ENCODE results near the gene ATXN10. TPM values are rescaled to one million over a fixed set of nuclear protein-coding genes. Genes with fewer than 3 reads are reported as not detected.

ATXN10 gene
- total and polyA plus RNA-seq, 9 donors: 136 to 218 (median 186) TPM

DNA sequence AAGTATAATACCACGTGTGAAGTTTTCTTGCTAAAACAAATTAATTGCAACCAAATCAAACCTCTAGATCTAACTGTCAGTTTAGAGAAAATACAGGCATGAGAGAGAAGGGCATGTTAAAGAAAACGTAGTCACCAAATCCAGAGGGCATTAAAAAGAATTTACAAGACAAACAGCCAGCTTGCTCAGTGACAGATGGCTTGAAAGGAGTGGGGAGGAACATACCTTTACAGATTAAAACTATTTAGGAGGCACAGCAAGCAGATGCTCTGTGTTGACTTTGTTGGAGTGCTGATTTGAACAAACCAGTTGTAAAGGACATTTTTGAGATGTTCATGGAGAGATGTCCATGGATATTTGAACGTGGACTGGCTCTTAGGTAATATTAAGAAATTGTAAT, 96.9 kb downstream of the ATXN10 start:
- 80% methylated on average over 1 of the region's 3 CpGs for WGBS (ENCODE audit: insufficient coverage)
- Histone ChIP-seq H3K27ac (ENCODE audit: low read length) (no peak overlapping the region), H3K4me3 (ENCODE audit: low read length) (no peak overlapping the region), H3K9me3 (replicated peaks; ENCODE audit: control insufficient read depth, low read depth, low read length) (peaks cover 4% of the 10 kb centered on the region), H3K27me3 (ENCODE audit: control insufficient read depth, insufficient read depth, low read length) (no peaks in the 10 kb centered on the region), H3K36me3 (ENCODE audit: control insufficient read depth, insufficient read depth, low read length) (peaks cover 7% of the 10 kb centered on the region), H3K4me1 (ENCODE audit: control insufficient read depth, insufficient read depth, low read length) (peaks cover 6% of the 10 kb centered on the region)
- DNase-seq: no peak

DNA sequence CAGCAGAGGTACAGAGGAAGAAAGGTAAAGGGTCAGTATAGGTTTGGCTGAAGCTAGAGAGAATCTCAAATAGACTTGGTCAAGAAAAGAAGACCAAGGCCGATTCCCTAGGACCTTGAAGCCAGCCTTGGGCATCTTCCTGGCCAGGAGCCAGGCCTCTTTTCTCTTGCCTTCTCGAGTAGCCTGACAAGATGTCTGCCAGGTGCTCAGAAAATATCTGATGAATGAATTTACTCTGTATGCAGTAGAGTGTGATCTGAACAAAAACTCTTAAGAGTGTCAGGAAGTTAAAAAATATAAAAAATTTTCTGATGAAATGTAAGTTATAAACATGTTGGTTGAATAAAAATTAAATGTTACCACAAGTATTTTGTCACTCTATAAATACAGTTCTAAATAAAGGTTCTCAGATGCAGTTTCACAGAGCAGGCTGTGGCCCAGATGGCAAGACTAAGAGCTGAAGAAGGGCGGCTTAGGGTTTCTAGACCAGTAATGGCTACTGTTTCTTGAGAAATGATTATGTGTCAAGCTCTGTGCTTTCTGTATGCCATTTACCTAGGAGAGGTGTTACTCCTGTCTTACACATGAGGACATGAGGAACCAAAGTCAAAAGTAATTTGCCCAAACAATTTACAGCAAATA, 98.1 kb downstream of the ATXN10 start:
- Histone ChIP-seq H3K36me3 (ENCODE audit: control insufficient read depth, insufficient read depth, low read length) (peaks cover 5% of the 10 kb centered on the region), H3K4me1 (ENCODE audit: control insufficient read depth, insufficient read depth, low read length) (peaks cover 6% of the 10 kb centered on the region), H3K27me3 (ENCODE audit: control insufficient read depth, insufficient read depth, low read length) (no peaks in the 10 kb centered on the region), H3K27ac (ENCODE audit: low read length) (no peak overlapping the region), H3K4me3 (ENCODE audit: low read length) (no peak overlapping the region), H3K9me3 (replicated peaks; ENCODE audit: control insufficient read depth, low read depth, low read length) (peaks cover 4% of the 10 kb centered on the region)
- WGBS (ENCODE audit: insufficient coverage): 100% methylated on average over 1 of the region's 3 CpGs
- no peak for DNase-seq

DNA sequence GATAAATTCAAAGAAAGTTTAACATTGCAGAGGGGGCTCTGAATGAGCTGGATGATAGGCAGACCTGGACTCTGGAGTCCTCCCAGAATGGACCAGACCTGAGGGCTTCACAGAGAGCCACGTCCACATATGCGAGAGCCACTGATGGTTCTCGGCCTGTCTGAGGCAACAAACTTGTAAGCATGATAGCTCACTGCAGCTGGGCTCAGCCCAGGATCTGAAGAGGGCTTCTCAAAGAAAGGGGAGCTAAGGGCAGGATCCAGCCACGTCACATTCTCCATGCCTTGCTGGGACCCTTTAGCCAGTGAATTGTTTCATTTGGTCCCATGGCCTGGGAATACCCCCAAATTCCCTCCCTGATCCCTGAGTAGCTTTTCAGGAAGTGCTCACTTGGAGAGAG, 98.9 kb downstream of the ATXN10 start:
- whole genome bisulfite sequencing (ENCODE audit: insufficient coverage): 100% methylated on average over 2 of the region's 4 CpGs
- no peak overlapping the region for H3K4me3 ChIP-seq (ENCODE audit: low read length)
- H3K36me3 ChIP-seq (ENCODE audit: control insufficient read depth, insufficient read depth, low read length): no peaks in the 10 kb centered on the region
- peaks cover 4% of the 10 kb centered on the region for H3K9me3 ChIP-seq (replicated peaks; ENCODE audit: control insufficient read depth, low read depth, low read length)
- peaks cover 6% of the 10 kb centered on the region for H3K4me1 ChIP-seq (ENCODE audit: control insufficient read depth, insufficient read depth, low read length)
- DNase-seq: no peak
- no peaks in the 10 kb centered on the region for H3K27me3 ChIP-seq (ENCODE audit: control insufficient read depth, insufficient read depth, low read length)
- H3K27ac ChIP-seq (ENCODE audit: low read length): no peak overlapping the region

DNA sequence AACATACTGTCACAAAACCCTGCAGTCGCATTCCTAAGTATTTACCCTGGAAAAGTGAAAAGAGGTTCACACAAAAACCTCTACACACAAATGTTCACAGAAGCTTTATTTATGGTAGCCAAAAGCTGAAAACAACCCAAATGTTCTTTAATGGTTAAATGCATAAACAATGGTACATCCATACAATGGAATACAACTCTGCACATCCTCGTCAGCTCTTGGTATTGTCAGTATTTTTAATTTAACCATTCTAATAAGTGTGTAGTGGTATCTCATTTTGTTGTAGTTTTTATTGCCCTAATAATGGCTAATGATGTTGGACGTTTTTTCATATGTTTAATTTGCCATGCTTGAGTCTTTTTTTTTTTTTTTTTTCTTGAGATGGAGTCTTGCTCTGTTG, 99.4 kb downstream of the ATXN10 start:
- no peaks in the 10 kb centered on the region for H3K36me3 ChIP-seq (ENCODE audit: control insufficient read depth, insufficient read depth, low read length)
- peaks cover 4% of the 10 kb centered on the region for H3K9me3 ChIP-seq (replicated peaks; ENCODE audit: control insufficient read depth, low read depth, low read length)
- H3K4me1 ChIP-seq (ENCODE audit: control insufficient read depth, insufficient read depth, low read length): peaks cover 6% of the 10 kb centered on the region
- H3K27me3 ChIP-seq (ENCODE audit: control insufficient read depth, insufficient read depth, low read length): no peaks in the 10 kb centered on the region
- H3K4me3 ChIP-seq (ENCODE audit: low read length): no peak overlapping the region
- DNase-seq: no peak
- H3K27ac ChIP-seq (ENCODE audit: low read length): no peak overlapping the region
- no CpG with 5 or more reads among the region's 3 CpGs for WGBS (ENCODE audit: insufficient coverage)

DNA sequence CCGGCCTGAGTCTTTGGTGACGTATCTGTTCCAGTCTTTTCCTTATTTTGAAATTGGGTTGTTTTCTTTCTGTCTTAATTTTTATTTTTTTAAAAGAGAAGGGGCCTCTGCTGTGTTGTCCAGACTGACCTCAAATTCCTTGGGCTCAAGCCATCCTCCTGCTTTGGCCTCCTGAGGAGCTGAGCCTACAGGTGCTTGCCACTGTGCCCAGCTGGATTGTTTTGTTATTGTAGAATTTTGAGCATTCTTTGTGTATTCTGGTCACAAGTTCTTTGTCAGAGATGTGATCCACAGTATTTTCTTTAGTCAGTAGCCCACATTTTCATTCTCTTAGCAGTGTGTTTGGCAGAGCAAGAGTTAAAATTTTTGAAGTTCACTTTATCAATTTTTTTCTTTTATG, 100.1 kb downstream of the ATXN10 start:
- peaks cover 6% of the 10 kb centered on the region for H3K4me1 ChIP-seq (ENCODE audit: control insufficient read depth, insufficient read depth, low read length)
- DNase-seq: no peak
- no peaks in the 10 kb centered on the region for H3K27me3 ChIP-seq (ENCODE audit: control insufficient read depth, insufficient read depth, low read length)
- H3K9me3 ChIP-seq (replicated peaks; ENCODE audit: control insufficient read depth, low read depth, low read length): peaks cover 4% of the 10 kb centered on the region
- no peak overlapping the region for H3K4me3 ChIP-seq (ENCODE audit: low read length)
- H3K27ac ChIP-seq (ENCODE audit: low read length): no peak overlapping the region
- no CpG with 5 or more reads among the region's 2 CpGs for WGBS (ENCODE audit: insufficient coverage)
- no peaks in the 10 kb centered on the region for H3K36me3 ChIP-seq (ENCODE audit: control insufficient read depth, insufficient read depth, low read length)

DNA sequence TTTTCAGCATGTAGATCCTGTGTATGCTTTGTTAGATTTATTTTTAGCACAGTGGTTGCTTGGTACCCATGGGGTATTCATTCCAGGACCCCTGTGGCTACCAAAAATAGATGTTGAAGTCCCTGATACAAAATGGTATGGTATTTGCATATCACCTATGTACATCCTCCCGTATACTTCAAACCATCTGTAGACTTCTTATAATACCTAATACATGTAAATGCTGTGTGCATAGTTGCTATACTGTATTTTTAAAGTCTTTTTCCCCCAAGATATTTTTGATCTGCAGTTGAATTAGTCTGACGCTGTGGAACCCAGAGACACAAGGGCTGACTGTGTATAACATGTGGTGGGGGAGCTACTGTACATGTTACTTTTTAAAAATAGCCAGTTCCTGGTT, 101.1 kb downstream of the ATXN10 start:
- no CpG with 5 or more reads among the region's 2 CpGs for WGBS (ENCODE audit: insufficient coverage)
- no peak for DNase-seq
- no peaks in the 10 kb centered on the region for H3K36me3 ChIP-seq (ENCODE audit: control insufficient read depth, insufficient read depth, low read length)

DNA sequence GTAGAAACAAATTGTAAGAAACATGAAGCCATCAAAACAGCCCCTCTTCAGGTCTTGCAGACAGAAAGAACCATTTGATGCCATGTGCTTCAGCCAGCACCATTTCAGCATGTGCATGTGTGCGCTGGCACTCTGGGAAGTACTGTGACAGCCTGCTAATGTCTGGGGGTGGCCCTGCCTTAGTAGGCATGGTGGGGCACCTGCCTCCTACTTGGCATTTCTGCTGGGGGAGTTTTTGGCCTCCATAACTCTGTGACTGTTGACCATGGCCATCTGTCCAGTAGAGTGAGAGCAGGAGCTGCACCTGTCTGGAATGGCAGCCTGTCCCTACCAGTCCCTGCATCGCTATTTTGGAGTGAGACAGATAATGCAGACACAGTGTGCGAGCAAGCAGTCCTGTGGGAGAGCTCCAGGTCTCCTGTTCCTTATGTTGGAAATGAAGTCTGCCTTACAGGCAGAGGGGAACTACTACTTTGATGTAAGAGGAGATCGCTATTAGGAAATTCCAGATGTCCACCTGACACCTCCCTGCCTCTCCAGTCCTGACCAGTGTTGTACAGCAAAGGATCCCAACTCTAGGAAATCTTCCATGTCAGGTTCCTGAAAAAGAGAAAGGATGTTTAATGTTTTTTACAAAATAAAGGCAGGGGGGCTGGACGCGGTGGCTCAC, 102.5 kb downstream of the ATXN10 start:
- no peaks in the 10 kb centered on the region for H3K36me3 ChIP-seq (ENCODE audit: control insufficient read depth, insufficient read depth, low read length)
- H3K9me3 ChIP-seq (replicated peaks; ENCODE audit: control insufficient read depth, low read depth, low read length): peaks cover 4% of the 10 kb centered on the region
- WGBS (ENCODE audit: insufficient coverage): 85% methylated on average over 3 of the region's 6 CpGs
- H3K4me1 ChIP-seq (ENCODE audit: control insufficient read depth, insufficient read depth, low read length): peaks cover 6% of the 10 kb centered on the region
- no peak overlapping the region for H3K27ac ChIP-seq (ENCODE audit: low read length)
- DNase-seq: no peak
- H3K27me3 ChIP-seq (ENCODE audit: control insufficient read depth, insufficient read depth, low read length): no peaks in the 10 kb centered on the region
- no peak overlapping the region for H3K4me3 ChIP-seq (ENCODE audit: low read length)

More for the DNA sequence above, 101.1 kb downstream of the ATXN10 start:
- Histone ChIP-seq H3K27me3 (ENCODE audit: control insufficient read depth, insufficient read depth, low read length) (no peaks in the 10 kb centered on the region), H3K4me3 (ENCODE audit: low read length) (no peak overlapping the region), H3K9me3 (replicated peaks; ENCODE audit: control insufficient read depth, low read depth, low read length) (peaks cover 4% of the 10 kb centered on the region), H3K27ac (ENCODE audit: low read length) (no peak overlapping the region), H3K4me1 (ENCODE audit: control insufficient read depth, insufficient read depth, low read length) (peaks cover 6% of the 10 kb centered on the region)

DNA sequence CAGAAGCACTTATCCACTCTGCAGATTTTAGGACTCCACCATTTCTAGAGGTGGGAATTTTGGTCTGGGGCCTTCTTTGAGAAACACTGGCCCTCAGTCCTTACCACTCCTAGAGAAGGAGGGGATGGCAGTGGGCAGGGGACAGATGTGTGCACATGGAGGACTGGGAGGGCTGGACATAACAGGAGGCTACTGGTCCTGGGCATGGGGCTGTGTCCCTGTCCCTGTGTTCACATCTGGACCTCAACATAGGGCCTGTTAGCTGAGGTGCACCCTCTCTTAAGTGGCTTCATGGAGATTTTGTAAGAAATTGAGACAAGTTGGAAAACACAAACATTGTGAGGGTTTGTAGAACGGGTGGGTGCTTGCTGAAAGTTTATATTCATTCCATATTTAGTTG, 103.4 kb downstream of the ATXN10 start:
- peaks cover 4% of the 10 kb centered on the region for H3K9me3 ChIP-seq (replicated peaks; ENCODE audit: control insufficient read depth, low read depth, low read length)
- no CpG with 5 or more reads among the region's 1 CpG for WGBS (ENCODE audit: insufficient coverage)
- H3K4me3 ChIP-seq (ENCODE audit: low read length): no peak overlapping the region
- no peak for DNase-seq
- no peaks in the 10 kb centered on the region for H3K27me3 ChIP-seq (ENCODE audit: control insufficient read depth, insufficient read depth, low read length)
- no peak overlapping the region for H3K27ac ChIP-seq (ENCODE audit: low read length)
- no peaks in the 10 kb centered on the region for H3K36me3 ChIP-seq (ENCODE audit: control insufficient read depth, insufficient read depth, low read length)
- H3K4me1 ChIP-seq (ENCODE audit: control insufficient read depth, insufficient read depth, low read length): peaks cover 4% of the 10 kb centered on the region

DNA sequence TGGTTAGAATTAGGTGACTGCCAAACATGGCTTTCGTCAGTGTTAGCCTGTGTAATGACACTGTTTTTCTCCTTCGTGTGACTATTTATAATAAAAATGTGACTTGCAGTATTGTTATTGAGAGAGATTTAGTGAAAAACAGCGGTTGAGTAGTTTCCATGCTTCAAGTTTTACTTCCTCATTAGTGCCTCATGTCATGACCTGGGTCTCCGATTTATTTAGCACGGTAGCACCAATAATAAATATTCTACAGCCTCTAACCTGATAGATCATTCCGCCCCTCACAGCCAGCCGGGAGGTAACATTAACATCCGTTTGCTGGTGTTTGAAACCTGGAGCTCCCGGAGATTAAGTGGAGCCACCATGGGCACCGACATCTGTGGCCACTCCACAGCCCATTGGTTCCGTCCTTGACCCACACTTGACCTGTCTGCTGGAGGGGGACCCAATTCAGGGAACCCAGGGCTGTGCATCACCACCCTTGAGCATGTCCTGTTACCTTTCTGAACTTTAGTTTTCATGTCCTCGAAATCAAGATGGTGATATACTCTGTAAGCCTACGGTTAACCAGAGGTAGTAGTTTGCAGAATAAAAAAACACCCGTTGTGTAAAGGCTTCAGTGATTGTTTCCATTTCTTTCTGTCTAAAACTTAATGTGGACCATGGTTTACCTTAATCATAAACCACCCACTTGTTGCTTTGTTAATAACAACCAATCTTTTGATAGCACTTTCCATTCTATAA, 104.1 kb downstream of the ATXN10 start:
- no peak for DNase-seq
- Histone ChIP-seq H3K4me1 (ENCODE audit: control insufficient read depth, insufficient read depth, low read length) (no peaks in the 10 kb centered on the region), H3K27me3 (ENCODE audit: control insufficient read depth, insufficient read depth, low read length) (no peaks in the 10 kb centered on the region), H3K36me3 (ENCODE audit: control insufficient read depth, insufficient read depth, low read length) (no peaks in the 10 kb centered on the region), H3K4me3 (ENCODE audit: low read length) (no peak overlapping the region), H3K9me3 (replicated peaks; ENCODE audit: control insufficient read depth, low read depth, low read length) (peaks cover 2% of the 10 kb centered on the region), H3K27ac (ENCODE audit: low read length) (no peak overlapping the region)
- WGBS (ENCODE audit: insufficient coverage): 82% methylated on average over 9 of the region's 14 CpGs

DNA sequence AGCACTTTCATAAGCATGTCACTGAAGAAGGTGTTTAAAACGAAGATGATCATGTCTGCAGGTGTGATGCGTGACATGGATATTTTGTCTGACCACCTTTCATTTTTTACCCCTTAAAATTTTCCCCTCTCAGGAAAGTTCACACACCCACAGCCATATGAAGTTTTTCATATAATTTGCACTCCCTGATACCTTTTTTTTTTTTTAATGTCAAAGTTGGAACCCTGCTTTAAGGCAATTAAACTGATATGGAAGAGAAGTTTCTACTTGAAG, 104.6 kb downstream of the ATXN10 start:
- H3K27ac ChIP-seq (ENCODE audit: low read length): no peak overlapping the region
- no peaks in the 10 kb centered on the region for H3K4me1 ChIP-seq (ENCODE audit: control insufficient read depth, insufficient read depth, low read length)
- H3K9me3 ChIP-seq (replicated peaks; ENCODE audit: control insufficient read depth, low read depth, low read length): no peaks in the 10 kb centered on the region
- no peak for DNase-seq
- no peaks in the 10 kb centered on the region for H3K36me3 ChIP-seq (ENCODE audit: control insufficient read depth, insufficient read depth, low read length)
- no CpG with 5 or more reads among the region's 2 CpGs for WGBS (ENCODE audit: insufficient coverage)
- no peak overlapping the region for H3K4me3 ChIP-seq (ENCODE audit: low read length)
- H3K27me3 ChIP-seq (ENCODE audit: control insufficient read depth, insufficient read depth, low read length): no peaks in the 10 kb centered on the region
